ENCODE data around the gene ELF1. TPM values are rescaled to one million over a fixed set of nuclear protein-coding genes. Genes with fewer than 3 reads are reported as not detected.
"Not testable (repeated sequence)": the region's sequence is repeated elsewhere in the genome, so short reads cannot be mapped to it uniquely, and the experiment has no call there.

ELF1 gene
- total and polyA plus RNA-seq, 3 experiments from 2014 or later = 76.8 to 139 (median 77.6) TPM

GRCh38 chr13:41039746-41040145, 20.6 kb upstream of the ELF1 start:
- Mint-ChIP-seq H3K4me1 (peaks cover 8 to 25% (median 20%) of the 10 kb centered on the region in 3 donors), H3K9me3 (peaks cover 0 to 1% (median 0%) of the 10 kb centered on the region in 5 donors), H3K27ac (peak overlapping the region in 1 of 8 donors; percentile 8), H3K36me3 (peaks cover 0 to 3% (median 0%) of the 10 kb centered on the region in 3 donors), H3K4me3 (no peak overlapping the region), H3K27me3 (no peaks in the 10 kb centered on the region)
- Histone ChIP-seq H3K4me1 (ENCODE audit: insufficient read depth, low read length) (no peaks in the 10 kb centered on the region), H3K27ac (ENCODE audit: low read depth, low read length) (no peak overlapping the region), H3K4me3 (ENCODE audit: low read length) (no peak overlapping the region), H3K27me3 (ENCODE audit: insufficient read depth, low read length, poor library complexity, severe bottlenecking) (no peaks in the 10 kb centered on the region), H3K36me3 (ENCODE audit: insufficient read depth, low read length) (no peaks in the 10 kb centered on the region), H3K9me3 (ENCODE audit: low read length) (no peaks in the 10 kb centered on the region)
- POLR2A ChIA-PET = no interaction called here
- CTCF ChIA-PET = no interaction called here
- DNase-seq = no peak

GRCh38 chr13:41036557-41036956, 17.4 kb upstream of the ELF1 start:
- CTCF ChIA-PET; H3K9me3 Mint-ChIP-seq; H3K27me3 Mint-ChIP-seq; H3K27ac Mint-ChIP-seq; H3K9me3 ChIP-seq (ENCODE audit: low read length); DNase-seq; H3K36me3 ChIP-seq (ENCODE audit: insufficient read depth, low read length); POLR2A ChIA-PET; H3K36me3 Mint-ChIP-seq; H3K4me3 ChIP-seq (ENCODE audit: low read length); H3K4me3 Mint-ChIP-seq; H3K4me1 ChIP-seq (ENCODE audit: insufficient read depth, low read length); H3K27me3 ChIP-seq (ENCODE audit: insufficient read depth, low read length, poor library complexity, severe bottlenecking); H3K27ac ChIP-seq (ENCODE audit: low read depth, low read length): not testable (repeated sequence)
- H3K4me1 Mint-ChIP-seq = peaks cover 8 to 29% (median 24%) of the 10 kb centered on the region in 3 donors

- no peaks in the 10 kb centered on the region for H3K4me1 ChIP-seq (ENCODE audit: insufficient read depth, low read length)
- H3K4me3 Mint-ChIP-seq = no peak overlapping the region
- no peak overlapping the region for H3K27ac Mint-ChIP-seq
- no peaks in the 10 kb centered on the region for H3K9me3 Mint-ChIP-seq
- no peak overlapping the region for H3K27ac ChIP-seq (ENCODE audit: low read depth, low read length)
- POLR2A ChIA-PET = no interaction called here
- DNase-seq = no peak
- H3K4me3 ChIP-seq (ENCODE audit: low read length) = no peak overlapping the region
- H3K9me3 ChIP-seq (ENCODE audit: low read length) = no peaks in the 10 kb centered on the region
- H3K36me3 ChIP-seq (ENCODE audit: insufficient read depth, low read length) = no peaks in the 10 kb centered on the region
- H3K4me1 Mint-ChIP-seq = peaks cover 6 to 27% (median 14%) of the 10 kb centered on the region in 3 donors
- CTCF ChIA-PET = no interaction called here
- H3K36me3 Mint-ChIP-seq = peaks cover 0 to 4% (median 0%) of the 10 kb centered on the region in 3 donors
- H3K27me3 Mint-ChIP-seq = no peaks in the 10 kb centered on the region
- H3K27me3 ChIP-seq (ENCODE audit: insufficient read depth, low read length, poor library complexity, severe bottlenecking) = no peaks in the 10 kb centered on the region
These were observed 15.8 kb upstream of the ELF1 start for GRCh38 chr13:41034881-41035280.

- H3K9me3 Mint-ChIP-seq = no peaks in the 10 kb centered on the region
- H3K4me3 ChIP-seq (ENCODE audit: low read length) = no peak overlapping the region
- H3K27me3 Mint-ChIP-seq = no peaks in the 10 kb centered on the region
- H3K9me3 ChIP-seq (ENCODE audit: low read length) = no peaks in the 10 kb centered on the region
- H3K27ac ChIP-seq (ENCODE audit: low read depth, low read length) = no peak overlapping the region
- H3K4me1 Mint-ChIP-seq = peaks cover 5 to 28% (median 12%) of the 10 kb centered on the region in 3 donors
- no peak overlapping the region for H3K4me3 Mint-ChIP-seq
- H3K4me1 ChIP-seq (ENCODE audit: insufficient read depth, low read length) = no peaks in the 10 kb centered on the region
- no peak for DNase-seq
- H3K27me3 ChIP-seq (ENCODE audit: insufficient read depth, low read length, poor library complexity, severe bottlenecking) = no peaks in the 10 kb centered on the region
- H3K36me3 ChIP-seq (ENCODE audit: insufficient read depth, low read length) = no peaks in the 10 kb centered on the region
- H3K36me3 Mint-ChIP-seq = peaks cover 0 to 4% (median 0%) of the 10 kb centered on the region in 3 donors
- CTCF ChIA-PET = no interaction called here
- peak overlapping the region in 1 of 8 donors; percentile 50 for H3K27ac Mint-ChIP-seq
- POLR2A ChIA-PET = no interaction called here
These were observed 15.3 kb upstream of the ELF1 start for GRCh38 chr13:41034382-41034781.

GRCh38 chr13:41032691-41033376, 13.7 kb upstream of the ELF1 start:
- ChIA-PET CTCF (interaction anchor here (1.0 kb wide), 1 partner anchor 58 kb away, joined by 5 read pairs; no protein-coding TSS in a partner anchor), POLR2A (no interaction called here)

GRCh38 chr13:41029629-41030028, 10.5 kb upstream of the ELF1 start:
- ChIA-PET CTCF (interaction anchor here (0.8 to 1.9 kb wide), 3 partner anchors 9 to 108 kb away, joined by 3 to 5 read pairs (median 3); no protein-coding TSS in a partner anchor), POLR2A (no interaction called here)
- peaks cover 0 to 4% (median 3%) of the 10 kb centered on the region in 3 donors for H3K36me3 Mint-ChIP-seq
- Histone ChIP-seq H3K4me1 (ENCODE audit: insufficient read depth, low read length) (no peaks in the 10 kb centered on the region), H3K4me3 (ENCODE audit: low read length) (no peak overlapping the region), H3K27me3 (ENCODE audit: insufficient read depth, low read length, poor library complexity, severe bottlenecking) (no peaks in the 10 kb centered on the region), H3K9me3 (ENCODE audit: low read length) (no peaks in the 10 kb centered on the region), H3K36me3 (ENCODE audit: insufficient read depth, low read length) (no peaks in the 10 kb centered on the region), H3K27ac (ENCODE audit: low read depth, low read length) (no peak overlapping the region)
- H3K4me3 Mint-ChIP-seq = no peak overlapping the region
- no peak for DNase-seq
- H3K27me3 Mint-ChIP-seq = no peaks in the 10 kb centered on the region
- no peak overlapping the region for H3K27ac Mint-ChIP-seq
- peaks cover 9 to 39% (median 22%) of the 10 kb centered on the region in 3 donors for H3K4me1 Mint-ChIP-seq
- H3K9me3 Mint-ChIP-seq = no peaks in the 10 kb centered on the region

More at GRCh38 chr13:41032691-41033376, 13.7 kb upstream of the ELF1 start:
- Histone ChIP-seq H3K4me3 (ENCODE audit: low read length) (no peak overlapping the region), H3K36me3 (ENCODE audit: insufficient read depth, low read length) (no peaks in the 10 kb centered on the region), H3K4me1 (ENCODE audit: insufficient read depth, low read length) (no peaks in the 10 kb centered on the region), H3K27ac (ENCODE audit: low read depth, low read length) (no peak overlapping the region), H3K27me3 (ENCODE audit: insufficient read depth, low read length, poor library complexity, severe bottlenecking) (no peaks in the 10 kb centered on the region), H3K9me3 (ENCODE audit: low read length) (no peaks in the 10 kb centered on the region)
- no peak overlapping the region for H3K27ac Mint-ChIP-seq
- no peaks in the 10 kb centered on the region for H3K9me3 Mint-ChIP-seq
- peaks cover 3 to 28% (median 11%) of the 10 kb centered on the region in 3 donors for H3K4me1 Mint-ChIP-seq
- no peak for DNase-seq
- no peak overlapping the region for H3K4me3 Mint-ChIP-seq
- no peaks in the 10 kb centered on the region for H3K27me3 Mint-ChIP-seq
- peaks cover 0 to 4% (median 0%) of the 10 kb centered on the region in 3 donors for H3K36me3 Mint-ChIP-seq

GRCh38 chr13:41028051-41028450, 8.9 kb upstream of the ELF1 start:
- no peaks in the 10 kb centered on the region for H3K27me3 Mint-ChIP-seq
- no peak overlapping the region for H3K27ac Mint-ChIP-seq
- H3K9me3 Mint-ChIP-seq = no peaks in the 10 kb centered on the region
- H3K36me3 Mint-ChIP-seq = peaks cover 0 to 6% (median 3%) of the 10 kb centered on the region in 3 donors
- no peaks in the 10 kb centered on the region for H3K36me3 ChIP-seq (ENCODE audit: insufficient read depth, low read length)
- DNase-seq = no peak
- no peaks in the 10 kb centered on the region for H3K4me1 ChIP-seq (ENCODE audit: insufficient read depth, low read length)
- H3K9me3 ChIP-seq (ENCODE audit: low read length) = no peaks in the 10 kb centered on the region
- H3K27me3 ChIP-seq (ENCODE audit: insufficient read depth, low read length, poor library complexity, severe bottlenecking) = no peaks in the 10 kb centered on the region
- no peak overlapping the region for H3K27ac ChIP-seq (ENCODE audit: low read depth, low read length)
- no peak overlapping the region for H3K4me3 ChIP-seq (ENCODE audit: low read length)
- ChIA-PET POLR2A (no interaction called here), CTCF (interaction anchor here (0.9 to 1.9 kb wide), 4 partner anchors 26 to 251 kb away, joined by 3 to 5 read pairs (median 3); no protein-coding TSS in a partner anchor)
- H3K4me3 Mint-ChIP-seq = no peak overlapping the region
- peaks cover 9 to 35% (median 33%) of the 10 kb centered on the region in 3 donors for H3K4me1 Mint-ChIP-seq

GRCh38 chr13:41026788-41027187, 7.7 kb upstream of the ELF1 start:
- Mint-ChIP-seq H3K27ac (no peak overlapping the region), H3K9me3 (no peaks in the 10 kb centered on the region), H3K4me1 (peaks cover 9 to 33% (median 33%) of the 10 kb centered on the region in 3 donors), H3K27me3 (no peaks in the 10 kb centered on the region), H3K36me3 (peaks cover 0 to 6% (median 3%) of the 10 kb centered on the region in 3 donors), H3K4me3 (no peak overlapping the region)
- Histone ChIP-seq H3K27ac (ENCODE audit: low read depth, low read length) (no peak overlapping the region), H3K27me3 (ENCODE audit: insufficient read depth, low read length, poor library complexity, severe bottlenecking) (no peaks in the 10 kb centered on the region), H3K4me3 (ENCODE audit: low read length) (no peak overlapping the region), H3K4me1 (ENCODE audit: insufficient read depth, low read length) (no peaks in the 10 kb centered on the region), H3K36me3 (ENCODE audit: insufficient read depth, low read length) (no peaks in the 10 kb centered on the region), H3K9me3 (ENCODE audit: low read length) (no peaks in the 10 kb centered on the region)
- DNase-seq = no peak
- POLR2A ChIA-PET = no interaction called here
- CTCF ChIA-PET = interaction anchor here (1.2 to 1.6 kb wide), 2 partner anchors 15 to 36 kb away, joined by 3 read pairs; no protein-coding TSS in a partner anchor
